ENCODE data around the gene SSH2. TPM values are rescaled to one million over a fixed set of nuclear protein-coding genes. Genes with fewer than 3 reads are reported as not detected.

Gene SSH2
- total and polyA plus RNA-seq, 7 donors = 18.3 to 35.1 (median 26.5) TPM

- H3K27me3 ChIP-seq = no peaks in the 10 kb centered on the region
- no peak for DNase-seq
- no peaks in the 10 kb centered on the region for H3K9me3 ChIP-seq
- intact Hi-C loops (cut with DNase I) = loop anchor here (10.0 kb wide), 1 partner anchor 154 kb away; no protein-coding TSS in a partner anchor
- H3K27ac ChIP-seq = no peak overlapping the region
- H3K4me3 ChIP-seq = no peak overlapping the region
- no peaks in the 10 kb centered on the region for H3K4me1 ChIP-seq
- H3K36me3 ChIP-seq = no peaks in the 10 kb centered on the region
- TF ChIP-seq POLR2AphosphoS5 (IDR thresholded peaks at IDR 0.05) = no peak
- no peak for TF ChIP-seq POLR2A (IDR thresholded peaks at IDR 0.05)
These were observed 160.8 kb downstream of the SSH2 start for GRCh38 chr17:29769225-29769624.

GRCh38 chr17:29766796-29767327, 163.2 kb downstream of the SSH2 start:
- no peaks in the 10 kb centered on the region for H3K4me1 ChIP-seq
- H3K36me3 ChIP-seq = no peaks in the 10 kb centered on the region
- H3K27me3 ChIP-seq = no peaks in the 10 kb centered on the region
- DNase-seq = no peak
- TF ChIP-seq POLR2AphosphoS5 (IDR thresholded peaks at IDR 0.05) (no peak), POLR2A (IDR thresholded peaks at IDR 0.05) (no peak), CTCF (IDR thresholded peaks at IDR 0.05) (no peak), EP300 (IDR thresholded peaks at IDR 0.05) (no peak)
- intact Hi-C loops (cut with DNase I) = loop anchor here (10.0 kb wide), 1 partner anchor 152 kb away; no protein-coding TSS in a partner anchor
- no peaks in the 10 kb centered on the region for H3K9me3 ChIP-seq
- H3K27ac ChIP-seq = no peak overlapping the region
- H3K4me3 ChIP-seq = no peak overlapping the region

- Histone ChIP-seq H3K27me3 (no peaks in the 10 kb centered on the region), H3K4me1 (peaks cover 0 to 8% (median 2%) of the 10 kb centered on the region in 4 donors), H3K36me3 (no peaks in the 10 kb centered on the region), H3K9me3 (no peaks in the 10 kb centered on the region), H3K27ac (no peak overlapping the region), H3K4me3 (no peak overlapping the region)
- DNase-seq = no peak
- TF ChIP-seq EP300 (IDR thresholded peaks at IDR 0.05) = no peak
- no peak for TF ChIP-seq POLR2A (IDR thresholded peaks at IDR 0.05)
- TF ChIP-seq POLR2AphosphoS5 (IDR thresholded peaks at IDR 0.05) = no peak
- TF ChIP-seq CTCF (IDR thresholded peaks at IDR 0.05) = no peak
- WGBS, 2 donors = 95 to 96% methylated on average over 1 of the region's 1 CpG
- intact Hi-C loops (cut with DNase I) = loop anchor here (5.0 to 10.0 kb wide), 2 partner anchors 117 to 150 kb away; no protein-coding TSS in a partner anchor
These were observed 165.3 kb downstream of the SSH2 start for GRCh38 chr17:29764748-29765147.

GRCh38 chr17:29764217-29764616, 165.8 kb downstream of the SSH2 start:
- Histone ChIP-seq H3K9me3 (no peaks in the 10 kb centered on the region), H3K27me3 (no peaks in the 10 kb centered on the region), H3K4me3 (no peak overlapping the region), H3K4me1 (peaks cover 0 to 9% (median 2%) of the 10 kb centered on the region in 4 donors), H3K36me3 (no peaks in the 10 kb centered on the region), H3K27ac (no peak overlapping the region)
- no peak for DNase-seq
- WGBS, 2 donors = 90 to 96% methylated on average over 2 of the region's 2 CpGs
- no peak for TF ChIP-seq POLR2AphosphoS5 (IDR thresholded peaks at IDR 0.05)
- no peak for TF ChIP-seq POLR2A (IDR thresholded peaks at IDR 0.05)
- no peak for TF ChIP-seq EP300 (IDR thresholded peaks at IDR 0.05)
- no peak for TF ChIP-seq CTCF (IDR thresholded peaks at IDR 0.05)
- intact Hi-C loops (cut with DNase I) = loop anchor here (5.0 to 10.0 kb wide), 2 partner anchors 117 to 149 kb away; no protein-coding TSS in a partner anchor

GRCh38 chr17:29763273-29763672, 166.8 kb downstream of the SSH2 start:
- WGBS, 2 donors = 72 to 83% methylated on average over 3 of the region's 3 CpGs
- intact Hi-C loops (cut with DNase I) = loop anchor here (5.0 to 10.0 kb wide), 2 partner anchors 116 to 148 kb away; no protein-coding TSS in a partner anchor

More at GRCh38 chr17:29763273-29763672, 166.8 kb downstream of the SSH2 start:
- Histone ChIP-seq H3K9me3 (no peaks in the 10 kb centered on the region), H3K4me1 (peaks cover 0 to 9% (median 2%) of the 10 kb centered on the region in 4 donors), H3K36me3 (no peaks in the 10 kb centered on the region), H3K27me3 (no peaks in the 10 kb centered on the region), H3K4me3 (no peak overlapping the region), H3K27ac (no peak overlapping the region)
- TF ChIP-seq CTCF (IDR thresholded peaks at IDR 0.05) = no peak
- TF ChIP-seq POLR2A (IDR thresholded peaks at IDR 0.05) = no peak
- no peak for TF ChIP-seq EP300 (IDR thresholded peaks at IDR 0.05)
- no peak for TF ChIP-seq POLR2AphosphoS5 (IDR thresholded peaks at IDR 0.05)
- DNase-seq = no peak
